ENCODE data around the gene DOC2B. TPM values are rescaled to one million over a fixed set of nuclear protein-coding genes. Genes with fewer than 3 reads are reported as not detected.
"Not testable (repeated sequence)": the region's sequence is repeated elsewhere in the genome, so short reads cannot be mapped to it uniquely, and the experiment has no call there.

Gene DOC2B
- total RNA-seq, 1 experiment from 2014 or later: 0.17 TPM

DNA sequence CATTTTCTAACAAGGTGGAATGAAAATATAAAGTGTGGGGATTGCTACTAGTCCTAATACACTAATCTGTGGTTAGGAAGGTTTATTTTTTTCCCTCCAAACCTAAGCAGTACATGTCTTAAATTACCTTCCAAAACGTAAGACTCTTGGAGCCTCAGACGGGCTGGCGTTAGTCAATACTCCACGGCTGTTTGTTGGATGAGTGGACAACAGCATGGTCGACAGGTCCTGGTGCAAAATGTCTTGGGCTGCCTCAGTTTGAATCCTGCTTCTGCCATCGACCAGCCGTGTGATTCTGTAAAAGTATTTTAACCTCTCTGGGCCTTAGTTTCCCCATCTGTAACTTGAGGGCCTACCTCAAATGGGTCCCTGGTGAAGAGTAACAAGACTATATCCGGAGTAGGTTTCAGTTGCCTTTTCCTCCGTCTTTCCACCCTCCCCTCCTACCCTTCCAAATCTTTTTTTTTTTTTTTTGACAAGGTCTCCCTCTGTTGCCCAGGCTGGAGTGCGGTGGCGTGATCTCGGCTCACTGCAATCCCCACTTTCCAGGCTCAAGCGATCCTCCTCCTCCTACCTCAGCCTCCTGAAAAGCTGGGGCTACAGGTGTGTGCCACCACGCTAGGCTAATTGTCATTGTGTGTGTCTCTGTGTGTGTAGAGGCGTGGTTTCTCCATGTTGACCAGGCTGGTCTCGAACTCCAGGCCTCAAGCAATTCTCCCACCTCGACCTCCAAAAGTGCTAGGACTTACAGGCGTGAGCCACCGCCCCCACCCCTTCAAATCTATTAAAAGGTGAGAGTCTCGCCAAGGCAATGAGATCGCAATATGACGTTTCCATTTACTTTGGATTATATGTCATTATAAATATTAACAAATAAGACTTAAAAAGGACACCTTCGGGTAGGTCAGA lies 38.3 kb downstream of the DOC2B start:
- intact Hi-C loops (cut with micrococcal nuclease; ENCODE audit: unreplicated experiment): loop anchor here (5.0 kb wide), 2 partner anchors 244 to 554 kb away; no protein-coding TSS in a partner anchor
- Histone ChIP-seq H3K27ac (ENCODE audit: low read depth, low read length, poor library complexity, severe bottlenecking) (no peak overlapping the region), H3K9me3 (ENCODE audit: low read depth, low read length, poor library complexity, severe bottlenecking) (no peaks in the 10 kb centered on the region), H3K4me1 (ENCODE audit: insufficient read depth, low read length, poor library complexity, severe bottlenecking) (no peaks in the 10 kb centered on the region), H3K4me3 (ENCODE audit: low read depth, low read length, poor library complexity, severe bottlenecking) (no peak overlapping the region), H3K36me3 (ENCODE audit: insufficient read depth, low read length, poor library complexity, severe bottlenecking) (no peaks in the 10 kb centered on the region), H3K27me3 (replicated peaks; ENCODE audit: insufficient read depth, low read depth, low read length, poor library complexity) (no peaks in the 10 kb centered on the region)
- ChIA-PET POLR2A (ENCODE audit: low non-redundant PET) (no interaction called here), CTCF (no interaction called here)
- TF ChIP-seq, protein P1, sequence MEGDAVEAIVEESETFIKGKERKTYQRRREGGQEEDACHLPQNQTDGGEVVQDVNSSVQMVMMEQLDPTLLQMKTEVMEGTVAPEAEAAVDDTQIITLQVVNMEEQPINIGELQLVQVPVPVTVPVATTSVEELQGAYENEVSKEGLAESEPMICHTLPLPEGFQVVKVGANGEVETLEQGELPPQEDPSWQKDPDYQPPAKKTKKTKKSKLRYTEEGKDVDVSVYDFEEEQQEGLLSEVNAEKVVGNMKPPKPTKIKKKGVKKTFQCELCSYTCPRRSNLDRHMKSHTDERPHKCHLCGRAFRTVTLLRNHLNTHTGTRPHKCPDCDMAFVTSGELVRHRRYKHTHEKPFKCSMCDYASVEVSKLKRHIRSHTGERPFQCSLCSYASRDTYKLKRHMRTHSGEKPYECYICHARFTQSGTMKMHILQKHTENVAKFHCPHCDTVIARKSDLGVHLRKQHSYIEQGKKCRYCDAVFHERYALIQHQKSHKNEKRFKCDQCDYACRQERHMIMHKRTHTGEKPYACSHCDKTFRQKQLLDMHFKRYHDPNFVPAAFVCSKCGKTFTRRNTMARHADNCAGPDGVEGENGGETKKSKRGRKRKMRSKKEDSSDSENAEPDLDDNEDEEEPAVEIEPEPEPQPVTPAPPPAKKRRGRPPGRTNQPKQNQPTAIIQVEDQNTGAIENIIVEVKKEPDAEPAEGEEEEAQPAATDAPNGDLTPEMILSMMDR (conservative IDR thresholded peaks at IDR 0.05; ENCODE audit: low read depth, low read length): no peak
- TF ChIP-seq EZH2 (IDR thresholded peaks at IDR 0.05; ENCODE audit: borderline replicate concordance, low read depth, low read length, poor library complexity, severe bottlenecking): no peak
- DNase-seq (ENCODE audit: low spot score): no peak
- BruUV-seq (replicated peaks): no TSS peak

DNA sequence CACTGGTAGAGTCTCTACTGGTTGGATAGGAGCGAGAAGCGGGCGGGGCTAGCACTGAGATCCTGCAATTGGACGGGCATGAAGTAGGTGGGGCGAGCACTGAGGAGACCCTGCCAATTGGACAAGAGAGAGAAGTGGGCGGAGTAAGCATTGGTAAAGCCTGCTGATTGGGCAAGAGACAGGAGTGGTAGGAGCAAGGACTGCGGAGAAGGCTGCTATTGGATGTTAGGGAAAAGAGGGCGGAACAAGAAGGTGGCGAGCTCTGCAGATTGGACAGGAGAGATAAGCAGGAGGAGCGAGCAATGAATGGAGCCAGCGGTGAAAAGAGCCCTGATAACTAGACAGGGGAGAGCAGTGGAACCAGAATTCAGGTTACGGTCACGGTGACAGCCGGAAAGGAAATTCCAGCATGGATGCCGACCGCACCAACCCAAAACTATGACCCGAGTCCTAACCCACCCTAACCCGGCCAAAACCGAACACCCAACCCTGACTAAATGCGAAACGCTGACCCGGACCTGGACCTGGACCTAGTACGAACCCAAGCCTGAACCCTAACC lies 39.3 kb downstream of the DOC2B start:
- BruUV-seq (replicated peaks): no TSS peak
- no peak for TF ChIP-seq EZH2 (IDR thresholded peaks at IDR 0.05; ENCODE audit: borderline replicate concordance, low read depth, low read length, poor library complexity, severe bottlenecking)
- TF ChIP-seq, protein P1 (conservative IDR thresholded peaks at IDR 0.05; ENCODE audit: low read depth, low read length): no peak
- intact Hi-C loops (cut with micrococcal nuclease; ENCODE audit: unreplicated experiment): loop anchor here (5.0 kb wide), 2 partner anchors 245 to 555 kb away; no protein-coding TSS in a partner anchor
- H3K9me3 ChIP-seq (ENCODE audit: low read depth, low read length, poor library complexity, severe bottlenecking): no peaks in the 10 kb centered on the region
- H3K4me1 ChIP-seq (ENCODE audit: insufficient read depth, low read length, poor library complexity, severe bottlenecking): no peaks in the 10 kb centered on the region
- no peak overlapping the region for H3K27ac ChIP-seq (ENCODE audit: low read depth, low read length, poor library complexity, severe bottlenecking)
- ChIA-PET CTCF (interaction anchor here (0.5 to 0.6 kb wide), 2 partner anchors 167 to 557 kb away, joined by 3 to 4 read pairs; no protein-coding TSS in a partner anchor), POLR2A (ENCODE audit: low non-redundant PET) (no interaction called here)
- DNase-seq (ENCODE audit: low spot score): peak; percentile 75
- H3K36me3 ChIP-seq (ENCODE audit: insufficient read depth, low read length, poor library complexity, severe bottlenecking): no peaks in the 10 kb centered on the region
- no peak overlapping the region for H3K4me3 ChIP-seq (ENCODE audit: low read depth, low read length, poor library complexity, severe bottlenecking)
- H3K27me3 ChIP-seq (replicated peaks; ENCODE audit: insufficient read depth, low read depth, low read length, poor library complexity): no peaks in the 10 kb centered on the region

DNA sequence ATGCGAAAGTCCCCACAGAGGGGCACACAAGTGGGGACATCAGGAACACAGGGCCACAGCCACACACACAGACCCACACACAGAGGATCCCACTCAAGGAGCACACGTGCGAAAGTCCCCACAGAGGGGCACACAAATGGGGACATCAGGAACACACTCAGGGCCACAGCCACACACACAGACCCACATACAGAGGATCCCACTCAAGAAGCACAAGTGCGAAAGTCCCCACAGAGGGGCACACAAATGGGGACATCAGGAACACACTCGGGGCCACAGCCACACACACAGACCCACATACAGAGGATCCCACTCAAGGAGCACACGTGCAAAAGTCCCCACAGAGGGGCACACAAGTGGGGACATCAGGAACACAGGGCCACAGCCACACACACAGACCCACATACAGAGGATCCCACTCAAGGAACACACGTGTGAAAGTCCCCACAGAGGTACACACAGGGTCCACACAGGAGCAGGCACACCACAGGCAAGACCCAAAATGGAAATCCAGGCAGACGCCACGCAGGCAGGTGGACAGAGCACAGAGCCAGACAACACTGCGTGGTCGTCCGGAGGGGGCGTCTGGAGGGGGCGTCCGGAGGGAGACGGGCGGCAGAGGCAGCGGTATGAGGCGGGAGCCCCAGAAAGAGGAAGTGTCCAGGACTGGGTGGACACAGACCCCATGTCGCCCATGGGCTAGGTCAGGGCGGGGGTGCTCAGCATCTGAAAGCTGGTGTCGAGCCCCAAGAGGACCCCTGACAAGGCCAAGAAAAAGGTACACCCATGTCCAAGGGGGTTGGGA lies 41.8 kb downstream of the DOC2B start:
- H3K27me3 ChIP-seq (replicated peaks; ENCODE audit: insufficient read depth, low read depth, low read length, poor library complexity); H3K4me3 ChIP-seq (ENCODE audit: low read depth, low read length, poor library complexity, severe bottlenecking); POLR2A ChIA-PET (ENCODE audit: low non-redundant PET); H3K4me1 ChIP-seq (ENCODE audit: insufficient read depth, low read length, poor library complexity, severe bottlenecking); BruUV-seq (replicated peaks); H3K27ac ChIP-seq (ENCODE audit: low read depth, low read length, poor library complexity, severe bottlenecking); CTCF ChIA-PET; DNase-seq (ENCODE audit: low spot score); H3K36me3 ChIP-seq (ENCODE audit: insufficient read depth, low read length, poor library complexity, severe bottlenecking); H3K9me3 ChIP-seq (ENCODE audit: low read depth, low read length, poor library complexity, severe bottlenecking): not testable (repeated sequence)
- intact Hi-C loops (cut with micrococcal nuclease; ENCODE audit: unreplicated experiment): loop anchor here (5.0 kb wide), 2 partner anchors 248 to 558 kb away; no protein-coding TSS in a partner anchor

DNA sequence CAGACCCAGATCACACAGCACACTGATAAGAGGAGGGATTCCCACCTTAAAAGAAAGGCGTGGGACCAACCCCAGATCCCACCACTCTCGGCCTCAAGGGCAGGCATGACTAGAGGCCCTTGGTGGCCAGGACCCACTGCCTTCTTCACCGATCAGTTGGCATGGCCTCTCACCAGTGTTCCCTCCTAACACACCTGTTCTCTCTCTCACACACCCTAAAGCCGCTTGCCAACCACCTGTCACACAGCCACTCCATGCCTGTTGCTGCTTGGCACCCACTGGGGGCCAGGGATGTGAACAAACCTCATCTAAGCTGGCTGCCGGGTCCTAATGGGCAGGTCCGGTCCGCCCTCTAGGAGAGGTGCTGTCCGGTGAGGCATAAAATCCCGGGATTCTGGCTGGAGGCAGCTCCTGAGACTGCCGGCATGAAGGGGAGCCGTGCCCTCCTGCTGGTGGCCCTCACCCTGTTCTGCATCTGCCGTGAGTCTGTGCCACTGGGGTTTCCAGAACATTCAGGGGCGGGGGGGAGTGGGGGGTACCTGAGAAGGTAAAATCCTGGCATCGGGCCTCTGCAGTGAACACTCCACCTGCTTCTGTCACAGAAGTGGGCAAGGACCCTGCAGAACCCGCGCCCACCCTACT lies 44.2 kb downstream of the DOC2B start, which contains the start of gene SCGB1C2:
Gene SCGB1C2 (plus strand): TSS at position 404 of the 642 bp plus-strand sequence. CDS start 22 bp downstream, at position 426.
- CTCF ChIA-PET; BruUV-seq (replicated peaks); H3K4me1 ChIP-seq (ENCODE audit: insufficient read depth, low read length, poor library complexity, severe bottlenecking); POLR2A ChIA-PET (ENCODE audit: low non-redundant PET); H3K4me3 ChIP-seq (ENCODE audit: low read depth, low read length, poor library complexity, severe bottlenecking); H3K27ac ChIP-seq (ENCODE audit: low read depth, low read length, poor library complexity, severe bottlenecking); DNase-seq (ENCODE audit: low spot score); H3K36me3 ChIP-seq (ENCODE audit: insufficient read depth, low read length, poor library complexity, severe bottlenecking); H3K9me3 ChIP-seq (ENCODE audit: low read depth, low read length, poor library complexity, severe bottlenecking); H3K27me3 ChIP-seq (replicated peaks; ENCODE audit: insufficient read depth, low read depth, low read length, poor library complexity); intact Hi-C loops (cut with micrococcal nuclease; ENCODE audit: unreplicated experiment): not testable (repeated sequence)
